Effector memory CD8-positive, alpha-beta T cell (primary cell): ENCODE measurements around the gene OPCML.

Experiments
- ATAC-seq: fragments of 150-1000 bp; cut with Tn5 transposase; replicated peaks from 2 replicates; pipeline ENCODE4 v1.10.0; 2021; ENCODE audit warnings: mild to moderate bottlenecking, moderate library complexity
- DNase-seq, 3 experiments: peaks; one replicate each; pipeline ENCODE4 v3.0.0; 2021
- H3K27ac Mint-ChIP-seq, 2 donors: one replicate each; pipeline ENCODE4 v1.8.0; 2022; ENCODE audit warnings: mild to moderate bottlenecking in 2 of 2, mixed read lengths in 2 of 2, moderate library complexity in 2 of 2
- H3K27me3 Mint-ChIP-seq, 2 donors: one replicate each; pipeline ENCODE4 v1.8.0; 2022; ENCODE audit warnings: mixed read lengths in 2 of 2
- H3K36me3 Mint-ChIP-seq: one replicate; pipeline ENCODE4 v1.8.0; 2022; ENCODE audit warnings: mild to moderate bottlenecking, moderate library complexity, mixed read lengths; ENCODE audit not compliant: insufficient read depth
- H3K4me1 Mint-ChIP-seq, 2 donors: one replicate each; pipeline ENCODE4 v1.8.0; 2022; ENCODE audit warnings: low read depth in 2 of 2, mixed read lengths in 2 of 2
- H3K4me3 Mint-ChIP-seq, 2 donors: one replicate each; pipeline ENCODE4 v1.8.0; 2022; ENCODE audit warnings: mild to moderate bottlenecking in 2 of 2, mixed read lengths in 2 of 2, moderate library complexity in 2 of 2
- H3K9me3 Mint-ChIP-seq, 2 donors: one replicate each; pipeline ENCODE4 v1.8.0; 2022; ENCODE audit warnings: mixed read lengths in 2 of 2

Gene OPCML

DNA sequence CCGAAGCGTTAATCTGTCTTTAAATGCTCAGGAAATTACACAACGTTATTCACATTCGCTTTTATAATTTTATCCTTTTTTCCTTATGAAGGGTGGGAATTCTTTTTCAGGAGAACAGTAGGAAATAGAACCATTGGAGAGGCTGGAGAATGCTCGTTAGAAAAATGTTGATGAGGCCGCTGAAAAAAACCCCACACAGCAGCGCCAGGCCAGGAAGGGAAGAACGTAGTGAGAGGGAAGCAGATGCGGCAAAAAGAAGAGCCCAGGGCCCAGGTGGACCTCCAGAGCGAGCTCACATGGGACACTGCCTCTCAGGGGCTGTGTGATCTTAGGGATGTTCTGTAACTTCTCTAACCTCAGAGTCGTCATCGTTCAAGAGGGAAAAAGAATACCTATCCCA is 691.6 kb downstream of the OPCML start:
- Mint-ChIP-seq H3K4me3 (no peak overlapping the region), H3K9me3 (peaks cover 0 to 7% of the 10 kb centered on the region in 2 donors), H3K36me3 (no peaks in the 10 kb centered on the region), H3K4me1 (no peaks in the 10 kb centered on the region), H3K27ac (no peak overlapping the region), H3K27me3 (no peaks in the 10 kb centered on the region)
- ATAC-seq, result no peak
- no peak for DNase-seq

GRCh38 chr11:132840191-132840590 is 692.1 kb downstream of the OPCML start:
- Mint-ChIP-seq H3K27ac (no peak overlapping the region), H3K9me3 (peaks cover 0 to 7% of the 10 kb centered on the region in 2 donors), H3K27me3 (no peaks in the 10 kb centered on the region), H3K4me3 (no peak overlapping the region), H3K36me3 (no peaks in the 10 kb centered on the region), H3K4me1 (no peaks in the 10 kb centered on the region)
- ATAC-seq (no peak), DNase-seq (no peak)

GRCh38 chr11:132839236-132839945 is 692.9 kb downstream of the OPCML start:
- DNase-seq (no peak), ATAC-seq (no peak)
- Mint-ChIP-seq H3K27ac (no peak overlapping the region), H3K27me3 (no peaks in the 10 kb centered on the region), H3K4me1 (no peaks in the 10 kb centered on the region), H3K9me3 (peaks cover 0 to 7% of the 10 kb centered on the region in 2 donors), H3K4me3 (no peak overlapping the region), H3K36me3 (no peaks in the 10 kb centered on the region)

DNA sequence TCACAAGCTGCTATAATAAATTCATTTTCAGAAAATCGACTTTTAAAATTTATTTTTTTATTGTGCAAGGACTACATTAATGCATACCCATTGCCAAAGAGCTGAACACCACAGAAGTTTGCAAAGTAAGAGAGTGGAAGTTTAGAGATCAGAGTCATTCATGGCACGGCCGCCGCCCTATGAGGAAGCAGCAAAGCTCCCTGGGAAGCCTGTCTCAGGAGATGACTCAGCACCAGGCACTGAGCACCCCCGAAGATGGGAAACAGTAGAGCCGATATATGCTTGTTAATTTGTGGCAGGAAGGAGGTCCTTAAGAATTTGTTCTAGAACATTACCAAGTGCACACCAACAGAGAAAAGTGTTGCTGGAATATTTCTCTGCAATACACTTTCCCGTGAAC is 693.7 kb downstream of the OPCML start:
- Mint-ChIP-seq H3K27ac (no peak overlapping the region), H3K4me3 (no peak overlapping the region), H3K36me3 (no peaks in the 10 kb centered on the region), H3K9me3 (peaks cover 0 to 7% of the 10 kb centered on the region in 2 donors), H3K4me1 (no peaks in the 10 kb centered on the region), H3K27me3 (no peaks in the 10 kb centered on the region)
- no peak for DNase-seq
- no peak for ATAC-seq

- Mint-ChIP-seq H3K9me3 (no peaks in the 10 kb centered on the region), H3K27me3 (no peaks in the 10 kb centered on the region), H3K4me3 (no peak overlapping the region), H3K4me1 (no peaks in the 10 kb centered on the region), H3K27ac (no peak overlapping the region), H3K36me3 (no peaks in the 10 kb centered on the region)
- ATAC-seq, result no peak
- DNase-seq, result no peak
Measured at GRCh38 chr11:132831272-132831671, 701.0 kb downstream of the OPCML start.

GRCh38 chr11:132824642-132825041 is 707.7 kb downstream of the OPCML start:
- H3K4me1 Mint-ChIP-seq, result no peaks in the 10 kb centered on the region
- no peak overlapping the region for H3K4me3 Mint-ChIP-seq
- no peak overlapping the region for H3K27ac Mint-ChIP-seq
- ATAC-seq, result no peak
- no peaks in the 10 kb centered on the region for H3K27me3 Mint-ChIP-seq
- no peaks in the 10 kb centered on the region for H3K36me3 Mint-ChIP-seq
- no peaks in the 10 kb centered on the region for H3K9me3 Mint-ChIP-seq
- DNase-seq, result no peak

- no peak overlapping the region for H3K27ac Mint-ChIP-seq
- no peaks in the 10 kb centered on the region for H3K9me3 Mint-ChIP-seq
- H3K4me1 Mint-ChIP-seq, result no peaks in the 10 kb centered on the region
- no peaks in the 10 kb centered on the region for H3K36me3 Mint-ChIP-seq
- DNase-seq, result no peak
- ATAC-seq, result no peak
- no peaks in the 10 kb centered on the region for H3K27me3 Mint-ChIP-seq
- no peak overlapping the region for H3K4me3 Mint-ChIP-seq
Measured at GRCh38 chr11:132822276-132822675, 710.0 kb downstream of the OPCML start.

GRCh38 chr11:132821499-132821898 is 710.8 kb downstream of the OPCML start:
- no peak overlapping the region for H3K4me3 Mint-ChIP-seq
- no peaks in the 10 kb centered on the region for H3K27me3 Mint-ChIP-seq
- ATAC-seq (no peak), DNase-seq (no peak)
- H3K27ac Mint-ChIP-seq, result no peak overlapping the region
- no peaks in the 10 kb centered on the region for H3K9me3 Mint-ChIP-seq
- H3K4me1 Mint-ChIP-seq, result no peaks in the 10 kb centered on the region
- no peaks in the 10 kb centered on the region for H3K36me3 Mint-ChIP-seq

DNA sequence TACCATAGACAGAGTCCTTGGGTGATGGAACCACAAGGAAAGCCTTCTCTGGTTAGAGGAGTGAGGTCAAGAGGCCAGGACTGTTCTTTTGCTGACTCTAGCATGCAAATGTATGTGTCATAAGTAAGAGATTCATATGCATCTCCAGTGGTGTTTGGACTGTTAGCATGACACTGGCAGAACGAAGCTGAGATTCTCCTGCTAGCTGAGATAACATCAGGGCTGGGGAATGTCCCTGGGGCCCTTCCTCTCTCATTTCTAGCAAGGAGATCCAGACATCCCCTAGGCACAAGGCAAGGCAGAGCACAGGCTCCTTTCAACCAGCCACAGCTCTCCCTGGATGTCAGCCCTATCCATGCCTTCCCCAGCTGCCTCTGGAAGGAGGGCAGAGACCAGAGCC is 711.3 kb downstream of the OPCML start:
- ATAC-seq (no peak), DNase-seq (no peak)
- Mint-ChIP-seq H3K27me3 (no peaks in the 10 kb centered on the region), H3K27ac (no peak overlapping the region), H3K36me3 (no peaks in the 10 kb centered on the region), H3K4me1 (no peaks in the 10 kb centered on the region), H3K9me3 (no peaks in the 10 kb centered on the region), H3K4me3 (no peak overlapping the region)

GRCh38 chr11:132818951-132819350 is 713.4 kb downstream of the OPCML start:
- no peak for DNase-seq
- H3K4me1 Mint-ChIP-seq, result no peaks in the 10 kb centered on the region

DNA sequence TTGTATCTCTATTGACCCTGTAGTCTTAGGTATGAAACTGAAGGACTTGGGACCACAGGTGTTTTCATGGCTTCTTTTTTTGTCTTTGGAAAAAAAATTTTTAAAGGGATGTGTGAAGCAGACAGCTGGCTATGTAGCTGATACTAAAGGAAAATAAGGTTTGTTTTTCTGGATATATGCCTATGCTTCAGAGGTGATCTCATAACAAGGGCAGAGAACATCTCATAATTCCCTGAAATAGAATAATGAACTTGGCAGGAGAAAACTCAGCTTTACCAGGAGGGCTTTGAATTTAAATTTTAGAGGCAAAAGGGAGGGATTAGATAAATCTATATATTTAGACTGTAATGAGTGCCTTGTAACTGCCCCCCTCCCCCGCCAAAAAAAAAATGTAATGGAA is 714.9 kb downstream of the OPCML start:
- DNase-seq (no peak), ATAC-seq (no peak)
- Mint-ChIP-seq H3K36me3 (no peaks in the 10 kb centered on the region), H3K27ac (no peak overlapping the region), H3K4me3 (no peak overlapping the region), H3K4me1 (no peaks in the 10 kb centered on the region), H3K27me3 (no peaks in the 10 kb centered on the region), H3K9me3 (peaks cover 0 to 9% of the 10 kb centered on the region in 2 donors)

More at GRCh38 chr11:132818951-132819350, 713.4 kb downstream of the OPCML start:
- H3K27ac Mint-ChIP-seq, result no peak overlapping the region
- H3K27me3 Mint-ChIP-seq, result no peaks in the 10 kb centered on the region
- ATAC-seq, result no peak
- peaks cover 0 to 4% of the 10 kb centered on the region in 2 donors for H3K9me3 Mint-ChIP-seq
- H3K4me3 Mint-ChIP-seq, result no peak overlapping the region
- H3K36me3 Mint-ChIP-seq, result no peaks in the 10 kb centered on the region

DNA sequence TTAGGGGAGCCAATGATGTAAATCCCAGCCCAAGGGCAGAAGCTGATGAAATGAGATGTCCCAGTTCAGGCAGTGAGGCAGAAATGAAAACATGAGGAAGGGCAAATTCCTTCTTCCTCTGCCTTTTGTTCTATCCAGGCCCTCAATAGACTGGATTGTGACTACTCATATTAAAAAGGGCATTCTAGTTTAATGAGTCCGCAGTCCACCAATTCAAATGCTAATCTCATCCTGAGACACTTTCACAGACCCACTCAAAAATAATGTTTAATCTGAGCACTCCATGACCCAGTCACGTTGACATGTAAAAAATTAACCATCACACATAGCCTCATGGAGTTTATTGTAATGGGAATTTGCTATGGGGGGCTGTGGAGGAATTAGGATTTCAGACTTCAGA is 717.9 kb downstream of the OPCML start:
- ATAC-seq, result no peak
- no peaks in the 10 kb centered on the region for H3K27me3 Mint-ChIP-seq
- no peak for DNase-seq
- H3K27ac Mint-ChIP-seq, result no peak overlapping the region
- H3K36me3 Mint-ChIP-seq, result no peaks in the 10 kb centered on the region
- peaks cover 0 to 9% of the 10 kb centered on the region in 2 donors for H3K9me3 Mint-ChIP-seq
- H3K4me1 Mint-ChIP-seq, result no peaks in the 10 kb centered on the region
- no peak overlapping the region for H3K4me3 Mint-ChIP-seq

DNA sequence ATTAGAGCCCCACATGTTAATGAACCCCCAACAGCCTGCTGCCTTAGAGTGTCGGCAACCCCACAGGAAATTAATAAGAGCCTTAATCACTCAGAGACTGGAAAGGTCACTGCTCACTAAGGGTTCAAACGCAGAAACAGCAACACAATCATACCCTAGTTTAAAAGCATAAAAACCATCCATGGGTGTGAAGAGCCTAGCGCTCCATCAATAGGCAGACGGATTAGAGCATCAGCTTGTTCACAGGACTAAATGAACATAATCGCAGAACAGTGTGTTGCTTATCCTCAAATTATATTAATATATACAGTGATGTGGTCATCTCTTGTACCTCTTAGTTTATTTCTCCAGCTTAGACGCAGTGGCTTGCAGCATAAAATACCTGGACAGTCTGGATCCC is 720.7 kb downstream of the OPCML start:
- ATAC-seq, result no peak
- H3K4me1 Mint-ChIP-seq, result no peaks in the 10 kb centered on the region
- H3K27me3 Mint-ChIP-seq, result no peaks in the 10 kb centered on the region
- H3K27ac Mint-ChIP-seq, result no peak overlapping the region
- DNase-seq, result no peak
- no peaks in the 10 kb centered on the region for H3K36me3 Mint-ChIP-seq
- no peak overlapping the region for H3K4me3 Mint-ChIP-seq
- peaks cover 0 to 9% of the 10 kb centered on the region in 2 donors for H3K9me3 Mint-ChIP-seq

DNA sequence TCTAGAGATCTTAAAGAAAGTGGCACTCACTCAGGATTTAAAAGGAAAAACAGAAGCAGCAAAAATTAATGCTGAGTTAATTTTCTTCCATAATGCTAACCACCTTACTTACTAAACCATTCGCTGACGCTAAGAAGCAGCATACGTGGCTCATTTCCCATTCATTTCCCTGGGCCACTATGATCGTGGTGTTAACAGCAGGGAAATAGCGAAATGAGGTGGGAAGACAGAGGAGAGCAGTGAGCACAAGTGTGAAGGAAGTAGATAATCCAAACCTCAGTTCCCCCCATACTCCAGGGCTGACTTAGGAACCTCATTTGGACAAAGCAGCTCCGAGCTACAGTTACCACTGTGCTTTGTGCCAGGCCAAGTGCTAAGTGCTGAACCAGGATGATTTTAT is 723.2 kb downstream of the OPCML start:
- no peak overlapping the region for H3K27ac Mint-ChIP-seq
- H3K9me3 Mint-ChIP-seq, result peaks cover 0 to 6% of the 10 kb centered on the region in 2 donors
- H3K36me3 Mint-ChIP-seq, result no peaks in the 10 kb centered on the region
- ATAC-seq (no peak), DNase-seq (no peak)
- H3K4me1 Mint-ChIP-seq, result no peaks in the 10 kb centered on the region
- H3K4me3 Mint-ChIP-seq, result no peak overlapping the region
- no peaks in the 10 kb centered on the region for H3K27me3 Mint-ChIP-seq
